GM19351 (cell line): ENCODE results near the gene FAAP20.

Source experiments
- ATAC-seq: cut with Tn5 transposase; IDR thresholded peaks from one replicate; pipeline ENCODE4 v1.9.1; 2021; ENCODE audit warnings: mild to moderate bottlenecking, moderate library complexity; ENCODE audit not compliant: unreplicated experiment

FAAP20 gene

GRCh38 chr1:2197707-2198165 is 3.2 kb upstream of the FAAP20 start:
- no peak for ATAC-seq

GRCh38 chr1:2196901-2197638 is 2.5 kb upstream of the FAAP20 start:
- ATAC-seq: no peak

- ATAC-seq: no peak
Measured at GRCh38 chr1:2195785-2196184, 1.2 kb upstream of the FAAP20 start.

- ATAC-seq: peak; percentile 61
Measured at GRCh38 chr1:2194898-2195673, 514 bp upstream of the FAAP20 start.

GRCh38 chr1:2193514-2194281 is 874 bp downstream of the FAAP20 start:
- ATAC-seq: no peak

GRCh38 chr1:2192031-2192995 is 2.3 kb downstream of the FAAP20 start:
- ATAC-seq: no peak

GRCh38 chr1:2190491-2190976 is 4.0 kb downstream of the FAAP20 start:
- no peak for ATAC-seq

GRCh38 chr1:2189459-2190425 is 4.8 kb downstream of the FAAP20 start:
- ATAC-seq: peak; percentile 86

GRCh38 chr1:2188336-2188735 is 6.2 kb downstream of the FAAP20 start:
- no peak for ATAC-seq

- ATAC-seq: no peak
Measured at GRCh38 chr1:2187619-2188018, 7.0 kb downstream of the FAAP20 start.

GRCh38 chr1:2186901-2187300 is 7.7 kb downstream of the FAAP20 start:
- ATAC-seq: no peak

GRCh38 chr1:2185880-2186855 is 8.4 kb downstream of the FAAP20 start:
- no peak for ATAC-seq

- ATAC-seq: no peak
Measured at GRCh38 chr1:2184934-2185333, 9.6 kb downstream of the FAAP20 start.

GRCh38 chr1:2184531-2184930 is 10.0 kb downstream of the FAAP20 start:
- no peak for ATAC-seq

- ATAC-seq: no peak
Measured at GRCh38 chr1:2183937-2184334, 10.6 kb downstream of the FAAP20 start.

GRCh38 chr1:2182376-2182775 is 12.2 kb downstream of the FAAP20 start:
- ATAC-seq: no peak

- ATAC-seq: no peak
Measured at GRCh38 chr1:2181752-2182151, 12.8 kb downstream of the FAAP20 start.

- no peak for ATAC-seq
Measured at GRCh38 chr1:2181271-2181670, 13.3 kb downstream of the FAAP20 start.
